DMS53 treated with DMSO at 0.1 percent for 48 hours (cell line): ENCODE data around the gene NGF.

Experiments
- DNase-seq: peaks from one replicate; lab custom pipeline; 2025; ENCODE audit not compliant: unreplicated experiment; lab: John Stamatoyannopoulos, UW

The NGF gene

GRCh38 chr1:115337276-115337632 is 795 bp downstream of the NGF start:
- DNase-seq, result no peak

GRCh38 chr1:115336741-115337140 is 1.3 kb downstream of the NGF start:
- no peak for DNase-seq

GRCh38 chr1:115332813-115333608 is 5.0 kb downstream of the NGF start:
- no peak for DNase-seq

- no peak for DNase-seq
Measured at GRCh38 chr1:115331558-115332331, 6.3 kb downstream of the NGF start.

GRCh38 chr1:115330480-115331013 is 7.5 kb downstream of the NGF start:
- DNase-seq, result no peak

GRCh38 chr1:115329965-115330364 is 8.1 kb downstream of the NGF start:
- DNase-seq, result no peak

- no peak for DNase-seq
Measured at GRCh38 chr1:115327270-115327669, 10.8 kb downstream of the NGF start.

- DNase-seq, result no peak
Measured at GRCh38 chr1:115326419-115326818, 11.6 kb downstream of the NGF start.

GRCh38 chr1:115325874-115326273 is 12.2 kb downstream of the NGF start:
- DNase-seq, result no peak

GRCh38 chr1:115324649-115325420 is 13.2 kb downstream of the NGF start:
- DNase-seq, result no peak

- no peak for DNase-seq
Measured at GRCh38 chr1:115323366-115324004, 14.6 kb downstream of the NGF start.

GRCh38 chr1:115322631-115323030 is 15.4 kb downstream of the NGF start:
- no peak for DNase-seq

GRCh38 chr1:115320377-115320776 is 17.7 kb downstream of the NGF start:
- no peak for DNase-seq

GRCh38 chr1:115319706-115320105 is 18.3 kb downstream of the NGF start:
- no peak for DNase-seq

GRCh38 chr1:115317101-115318012 is 20.7 kb downstream of the NGF start:
- peak; percentile 90 for DNase-seq

- DNase-seq, result peak; percentile 35
Measured at GRCh38 chr1:115314765-115315164, 23.3 kb downstream of the NGF start.

GRCh38 chr1:115314092-115314491 is 24.0 kb downstream of the NGF start:
- DNase-seq, result no peak

GRCh38 chr1:115313182-115313581 is 24.9 kb downstream of the NGF start:
- DNase-seq, result no peak

GRCh38 chr1:115312742-115313141 is 25.3 kb downstream of the NGF start:
- no peak for DNase-seq

GRCh38 chr1:115311474-115311989 is 26.5 kb downstream of the NGF start:
- DNase-seq, result no peak
